GM23248 (cell line): ENCODE results near the gene TIMP4.

Experiments
- EZH2 ChIP-seq: fragments of 200-600 bp; sonication (generic); IDR thresholded peaks from 2 replicates; pipeline ENCODE4 v1.6.1; 2018; ENCODE audit warnings: antibody characterized with exemption, mild to moderate bottlenecking; ENCODE audit not compliant: insufficient read depth, poor library complexity, severe bottlenecking
- EZH2phosphoT487 ChIP-seq: fragments of 200-600 bp; sonication (generic); IDR thresholded peaks from 2 replicates; pipeline ENCODE4 v1.6.1; 2018; ENCODE audit warnings: antibody characterized with exemption, moderate library complexity, mild to moderate bottlenecking, low read depth; ENCODE audit not compliant: insufficient read depth

DNA sequence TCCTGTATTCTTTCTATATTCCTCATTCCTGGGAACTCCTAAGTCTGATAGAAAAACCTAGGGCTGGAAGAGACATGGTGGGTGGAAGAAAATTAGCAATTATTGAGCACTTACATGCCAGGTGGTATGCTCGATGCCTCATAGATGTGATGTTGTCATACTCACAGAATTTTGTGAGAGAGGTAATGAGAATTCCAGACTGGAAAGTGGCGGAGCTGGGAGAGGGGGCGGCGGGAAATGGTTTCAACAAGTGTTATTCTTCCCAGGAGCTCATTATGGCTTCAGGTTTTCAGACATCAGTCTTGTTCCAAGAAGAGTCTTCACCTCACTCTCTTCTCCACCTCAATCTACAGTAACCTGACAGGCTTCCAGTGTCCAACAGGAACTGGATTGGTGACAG lies 16.2 kb downstream of the TIMP4 start:
- TF ChIP-seq EZH2 (no peak), EZH2phosphoT487 (no peak)
